HG02840 (cell line): ENCODE results near the gene DCTN2.
"Not testable (repeated sequence)": the region's sequence is repeated elsewhere in the genome, so short reads cannot be mapped to it uniquely, and the experiment has no call there.

Experiments
- ATAC-seq: cut with Tn5 transposase; IDR thresholded peaks from one replicate; pipeline ENCODE4 v1.9.1; 2021; ENCODE audit warnings: mild to moderate bottlenecking, moderate library complexity, moderate number of reproducible peaks; ENCODE audit not compliant: unreplicated experiment, low FRiP score

Gene DCTN2

DNA sequence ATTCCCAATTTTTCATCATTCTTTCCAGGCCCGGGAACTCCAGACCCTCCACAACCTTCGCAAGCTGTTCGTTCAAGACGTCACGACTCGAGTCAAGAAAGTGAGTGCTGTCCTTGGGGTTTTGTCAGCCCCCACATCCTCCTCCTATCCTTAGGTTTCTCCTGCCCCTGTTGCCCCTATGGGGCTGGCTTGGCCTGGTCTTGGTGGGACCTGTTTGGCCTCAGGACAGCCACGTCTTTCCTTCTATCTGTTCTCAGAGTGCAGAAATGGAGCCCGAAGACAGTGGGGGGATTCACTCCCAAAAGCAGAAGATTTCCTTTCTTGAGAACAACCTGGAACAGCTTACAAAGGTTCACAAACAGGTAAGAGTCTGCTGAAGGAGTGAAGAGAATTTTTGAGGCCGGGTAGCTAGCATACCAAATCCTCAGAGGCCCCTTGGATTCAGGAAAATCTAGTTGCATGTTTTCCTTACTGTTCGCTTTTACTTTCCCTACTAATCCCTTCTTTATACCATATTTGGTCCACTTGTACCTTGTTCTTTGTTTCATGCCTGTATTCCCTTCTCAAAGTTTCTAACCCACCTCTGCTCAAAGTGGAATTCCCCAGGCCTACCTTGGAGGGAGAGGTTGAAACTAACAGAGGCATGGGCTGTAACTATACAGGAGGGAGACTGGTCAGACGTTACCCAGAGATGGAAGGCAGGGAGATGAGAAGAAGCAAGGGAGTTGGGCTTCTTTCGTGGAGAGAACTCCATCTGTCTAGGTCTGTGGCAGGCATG lies 31.2 kb upstream of the DCTN2 start:
- no peak for ATAC-seq

DNA sequence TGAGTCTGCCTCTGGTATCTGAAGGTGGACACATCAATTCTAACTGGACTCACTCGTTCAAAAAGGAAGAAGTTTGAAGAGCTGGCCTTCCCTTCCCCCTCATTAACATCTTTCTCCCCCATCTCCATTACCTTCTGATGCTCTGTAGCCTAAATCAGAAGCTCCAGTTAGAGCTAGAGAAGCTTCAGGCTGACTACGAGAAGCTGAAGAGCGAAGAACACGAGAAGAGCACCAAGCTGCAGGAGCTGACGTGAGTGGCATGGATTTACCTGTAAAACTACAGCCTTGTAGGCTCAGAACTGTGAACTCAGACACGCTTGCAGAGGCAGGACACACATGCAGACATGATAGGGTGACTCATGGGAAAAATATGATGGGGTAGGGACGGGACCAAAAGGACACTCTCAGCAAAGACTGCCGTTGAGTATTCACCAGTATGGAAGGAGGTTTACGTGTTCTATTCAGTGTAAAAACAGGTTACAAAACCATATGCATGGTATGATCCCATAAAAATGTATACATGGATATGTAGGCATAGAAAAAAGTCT lies 29.7 kb upstream of the DCTN2 start:
- ATAC-seq: no peak

DNA sequence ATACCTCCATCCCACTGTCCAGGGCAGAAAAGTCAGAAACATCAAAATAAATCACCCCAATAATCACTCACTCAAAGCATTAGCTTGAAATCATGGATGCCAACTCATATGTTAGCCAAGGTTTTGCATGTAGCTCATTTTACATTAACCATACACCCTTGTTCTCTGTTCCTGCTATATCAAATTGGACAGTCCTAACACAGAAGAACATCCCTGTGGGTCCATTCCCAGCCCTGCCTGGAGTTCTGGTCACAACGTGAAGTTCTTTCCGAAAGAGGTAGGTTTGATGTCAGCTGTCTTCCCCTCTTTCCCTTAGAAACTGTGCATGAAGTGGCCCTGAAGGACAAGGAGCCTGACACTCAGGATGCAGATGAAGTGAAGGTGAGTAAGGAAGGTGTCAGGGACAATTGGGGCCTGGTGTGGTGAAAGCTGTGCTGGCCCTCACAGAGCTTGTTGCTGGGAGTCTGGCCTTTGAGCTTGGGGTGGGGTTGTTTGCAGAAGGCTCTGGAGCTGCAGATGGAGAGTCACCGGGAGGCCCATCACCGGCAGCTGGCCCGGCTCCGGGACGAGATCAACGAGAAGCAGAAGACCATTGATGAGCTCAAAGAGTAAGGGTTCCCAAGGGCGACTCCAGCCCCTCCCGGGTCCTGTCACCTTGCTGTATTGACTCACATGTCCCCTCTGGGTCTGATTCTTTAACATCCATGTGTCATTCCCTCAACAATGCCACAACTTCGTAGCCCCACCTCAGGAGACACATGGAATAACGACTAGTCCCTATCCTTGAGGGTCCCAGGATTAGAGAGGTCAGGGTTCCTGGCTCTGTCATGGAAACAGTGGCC lies 29.0 kb upstream of the DCTN2 start:
- no peak for ATAC-seq

DNA sequence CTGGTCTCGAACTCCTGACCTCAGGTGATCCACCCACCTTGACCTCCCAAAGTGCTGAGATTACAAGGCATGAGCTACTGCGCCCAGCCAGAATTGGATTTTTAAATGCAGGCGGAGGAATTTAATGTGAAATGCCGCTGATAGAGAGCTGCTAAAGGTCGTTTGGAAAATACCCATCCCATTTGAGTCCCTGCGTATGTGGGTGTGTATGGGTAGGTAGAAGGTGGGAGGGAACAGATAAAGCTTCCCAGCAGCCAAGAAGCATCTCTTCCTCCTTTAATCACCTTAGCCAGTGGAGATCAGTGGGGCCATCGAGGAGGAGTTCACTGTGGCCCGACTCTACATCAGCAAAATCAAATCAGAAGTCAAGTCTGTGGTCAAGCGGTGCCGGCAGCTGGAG lies 27.8 kb upstream of the DCTN2 start:
- ATAC-seq: no peak

DNA sequence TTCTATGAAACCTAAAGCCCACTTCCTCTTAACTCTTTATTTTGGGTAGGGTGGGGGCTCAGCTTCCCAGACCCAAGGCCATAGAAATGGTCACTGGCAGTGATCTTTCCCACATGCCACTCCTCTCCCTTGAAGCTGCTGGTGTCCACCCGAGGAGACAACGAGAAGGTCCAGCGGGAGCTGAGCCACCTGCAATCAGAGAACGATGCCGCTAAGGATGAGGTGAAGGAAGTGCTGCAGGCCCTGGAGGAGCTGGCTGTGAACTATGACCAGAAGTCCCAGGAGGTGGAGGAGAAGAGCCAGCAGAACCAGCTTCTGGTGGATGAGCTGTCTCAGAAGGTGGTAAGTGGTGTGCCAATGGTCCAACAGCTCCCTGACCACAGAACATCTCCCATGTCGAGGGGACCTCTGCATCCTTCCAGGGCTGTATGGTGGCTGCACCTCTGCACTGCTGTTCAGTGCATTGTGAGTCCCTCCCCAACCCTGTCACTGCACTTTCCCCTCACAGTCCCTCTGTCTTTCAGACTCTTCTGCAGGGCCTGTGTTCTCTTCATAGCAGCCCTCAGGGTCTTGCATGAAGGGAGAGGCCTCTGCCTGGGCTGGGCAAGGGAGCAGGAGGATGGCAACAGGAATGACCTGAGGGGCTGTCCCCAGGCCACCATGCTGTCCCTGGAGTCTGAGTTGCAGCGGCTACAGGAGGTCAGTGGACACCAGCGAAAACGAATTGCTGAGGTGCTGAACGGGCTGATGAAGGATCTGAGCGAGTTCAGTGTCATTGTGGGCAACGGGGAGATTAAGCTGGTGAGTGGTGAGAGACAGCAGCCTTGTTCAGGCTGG lies 25.2 kb upstream of the DCTN2 start:
- no peak for ATAC-seq

DNA sequence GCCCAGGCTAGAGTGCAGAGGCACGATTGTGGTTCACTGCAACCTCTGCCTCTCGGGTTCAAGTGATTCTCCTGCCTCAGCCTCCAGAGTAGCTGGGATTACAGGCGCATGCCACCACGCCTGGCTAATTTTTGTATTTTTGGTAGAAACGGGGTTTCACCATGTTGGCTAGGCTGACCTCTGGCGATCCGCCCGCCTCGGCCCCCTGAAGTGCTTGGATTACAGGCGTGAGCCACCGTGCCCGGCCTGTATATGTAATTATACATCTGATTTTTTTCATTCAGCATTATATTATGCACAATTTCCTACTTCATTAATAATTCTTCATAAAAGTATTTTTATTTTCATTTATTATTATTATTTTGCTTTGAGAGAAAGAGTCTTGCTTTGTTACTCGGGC lies 23.4 kb upstream of the DCTN2 start:
- not testable (repeated sequence) for ATAC-seq

DNA sequence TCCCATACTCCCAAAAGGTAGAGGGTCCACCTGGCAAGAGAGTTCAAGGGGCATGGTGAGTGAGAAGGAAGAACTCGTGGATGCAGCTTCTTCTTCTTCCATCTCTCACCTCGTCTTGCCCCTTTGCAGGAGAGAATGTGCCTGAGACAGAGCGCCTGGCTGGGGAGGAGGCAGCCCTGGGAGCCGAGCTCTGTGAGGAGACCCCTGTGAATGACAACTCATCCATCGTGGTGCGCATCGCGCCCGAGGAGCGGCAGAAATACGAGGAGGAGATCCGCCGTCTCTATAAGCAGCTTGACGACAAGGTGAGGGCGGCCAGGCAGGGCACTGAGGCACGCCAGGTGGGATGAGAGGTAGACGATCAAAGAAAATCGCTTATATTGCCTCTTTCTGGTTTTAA lies 22.9 kb upstream of the DCTN2 start:
- no peak for ATAC-seq

DNA sequence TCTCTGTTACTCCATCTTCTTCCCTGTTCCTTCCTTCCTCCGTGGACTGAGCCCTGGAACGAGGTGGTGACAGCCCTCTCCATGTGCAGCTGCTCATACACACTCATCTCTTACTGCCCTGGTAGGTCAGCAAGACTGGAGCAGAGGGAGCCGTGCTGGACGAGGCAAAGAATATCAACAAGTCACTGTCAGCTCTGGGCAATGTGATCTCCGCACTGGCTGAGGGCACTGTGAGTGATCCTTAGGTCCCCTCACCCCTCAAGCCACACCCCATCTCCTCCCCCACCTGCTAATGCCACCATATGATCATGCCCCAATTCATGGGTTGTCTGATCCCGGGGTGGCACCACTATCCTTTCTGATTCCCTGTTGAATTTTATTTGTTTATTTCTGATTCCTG lies 21.8 kb upstream of the DCTN2 start:
- ATAC-seq: no peak

DNA sequence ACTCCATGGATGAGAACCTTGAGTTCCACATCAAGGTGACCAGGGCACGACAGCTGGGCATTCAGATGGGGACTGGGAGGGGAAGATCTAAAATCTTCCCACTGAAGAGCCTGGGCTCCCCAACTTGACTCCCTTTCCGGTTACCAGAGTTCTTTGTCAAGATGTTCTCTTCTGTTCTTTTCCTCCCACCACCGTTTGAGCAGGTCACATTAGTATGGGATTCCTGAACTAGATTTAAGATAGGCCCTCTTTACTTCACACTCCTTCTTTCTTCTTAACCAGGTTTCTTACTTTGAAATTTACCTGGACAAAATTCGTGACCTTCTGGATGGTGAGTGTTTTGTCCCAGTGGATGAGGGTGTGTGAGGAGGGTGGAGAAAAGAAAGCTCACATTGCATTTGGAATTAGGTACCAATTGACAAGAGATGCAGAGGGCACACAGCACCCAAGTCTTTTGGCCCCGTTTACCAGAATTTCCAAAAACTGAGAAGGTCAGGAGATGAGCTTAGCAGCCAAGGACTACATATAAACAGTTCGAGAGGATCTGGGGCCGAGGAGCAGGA lies 17.3 kb upstream of the DCTN2 start:
- no peak for ATAC-seq

DNA sequence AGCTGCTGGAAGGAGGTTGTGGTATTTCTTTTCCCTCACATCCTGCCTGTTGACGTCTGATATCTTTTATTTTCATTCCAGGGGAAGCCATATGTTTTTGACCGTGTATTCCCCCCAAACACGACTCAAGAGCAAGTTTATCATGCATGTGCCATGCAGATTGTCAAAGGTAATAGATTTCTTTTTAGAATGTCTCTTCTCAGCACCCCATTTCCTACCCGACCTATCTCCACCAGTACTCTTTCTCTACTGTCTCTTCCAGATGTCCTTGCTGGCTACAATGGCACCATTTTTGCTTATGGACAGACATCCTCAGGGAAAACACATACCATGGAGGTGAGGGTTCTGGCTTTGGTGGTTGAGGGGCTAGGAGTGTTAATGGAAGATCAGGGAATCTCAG lies 16.4 kb upstream of the DCTN2 start:
- no peak for ATAC-seq

DNA sequence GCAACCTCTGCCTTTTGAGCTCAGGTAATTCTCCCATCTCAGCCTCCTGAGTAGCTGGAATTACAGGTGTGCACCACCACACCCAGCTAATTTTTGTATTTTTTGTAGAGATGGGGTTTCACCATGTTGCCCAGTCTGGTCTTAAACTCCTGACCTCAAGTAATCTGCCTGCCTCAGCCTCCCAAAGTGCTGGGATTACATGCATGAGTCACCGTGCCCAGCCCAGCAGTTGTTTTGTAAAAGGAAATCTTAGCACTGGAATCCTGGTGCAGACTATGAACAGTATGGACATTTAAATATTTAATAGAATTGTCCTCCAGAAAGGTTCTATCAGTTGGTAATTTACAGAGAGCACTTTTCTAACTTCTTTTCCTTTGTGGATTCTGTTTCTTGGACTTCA lies 14.1 kb upstream of the DCTN2 start:
- not testable (repeated sequence) for ATAC-seq

DNA sequence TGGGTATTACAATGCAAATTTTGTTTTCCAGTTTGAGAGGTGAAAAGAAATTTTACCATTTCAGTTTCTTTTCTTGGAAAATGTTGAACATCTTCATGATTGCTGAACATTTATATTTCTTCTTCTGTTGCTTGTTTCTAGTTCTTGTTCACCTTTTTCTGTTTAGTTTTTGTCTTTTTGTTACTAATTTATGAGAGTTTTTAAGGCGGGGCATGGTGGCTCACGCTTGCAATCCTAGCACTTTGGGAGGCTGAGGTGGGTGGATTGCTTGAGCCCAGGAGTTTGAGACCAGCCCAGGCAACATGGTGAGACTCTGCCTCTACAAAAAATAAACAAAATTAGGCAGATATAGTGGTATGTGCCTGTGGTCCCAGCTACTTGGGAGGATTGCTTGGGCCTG lies 13.5 kb upstream of the DCTN2 start:
- no peak for ATAC-seq

DNA sequence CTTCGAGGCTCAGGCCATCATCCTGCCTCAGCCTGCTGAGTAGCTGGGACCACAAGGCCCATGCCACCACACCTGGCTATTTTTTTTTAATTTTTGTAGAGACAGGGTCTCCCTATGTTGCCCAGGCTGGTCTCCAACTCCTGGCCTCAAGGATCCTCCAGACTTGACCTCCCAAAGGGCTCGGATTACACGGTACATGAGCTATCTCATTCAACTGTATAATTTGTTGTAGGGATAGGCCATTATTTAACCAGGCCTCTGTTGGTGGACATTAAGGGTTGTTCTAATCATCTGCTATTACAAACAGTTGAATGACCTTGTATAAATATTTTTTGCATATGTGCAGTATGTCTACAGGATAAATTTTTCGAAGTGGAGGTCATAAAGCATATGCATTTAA lies 11.9 kb upstream of the DCTN2 start:
- ATAC-seq: no peak

DNA sequence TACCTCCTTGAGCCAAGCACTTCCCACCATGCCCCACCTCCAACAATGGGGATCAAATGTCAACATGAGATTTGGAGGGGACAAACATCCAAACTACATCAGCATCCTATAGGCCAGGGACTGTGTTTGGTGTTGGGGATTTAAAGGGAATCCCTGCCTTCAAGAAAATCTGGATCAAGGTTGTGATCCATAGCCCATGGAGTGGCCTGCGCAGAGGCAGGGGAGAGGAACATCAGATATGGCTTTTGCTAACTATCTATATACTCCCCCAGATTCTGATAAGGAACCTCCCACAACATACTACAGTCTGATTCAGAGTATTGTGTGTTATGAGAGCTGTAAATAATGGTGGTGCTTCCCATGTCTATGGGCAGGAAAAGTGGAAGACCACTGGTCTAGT lies 7.9 kb upstream of the DCTN2 start:
- no peak for ATAC-seq

DNA sequence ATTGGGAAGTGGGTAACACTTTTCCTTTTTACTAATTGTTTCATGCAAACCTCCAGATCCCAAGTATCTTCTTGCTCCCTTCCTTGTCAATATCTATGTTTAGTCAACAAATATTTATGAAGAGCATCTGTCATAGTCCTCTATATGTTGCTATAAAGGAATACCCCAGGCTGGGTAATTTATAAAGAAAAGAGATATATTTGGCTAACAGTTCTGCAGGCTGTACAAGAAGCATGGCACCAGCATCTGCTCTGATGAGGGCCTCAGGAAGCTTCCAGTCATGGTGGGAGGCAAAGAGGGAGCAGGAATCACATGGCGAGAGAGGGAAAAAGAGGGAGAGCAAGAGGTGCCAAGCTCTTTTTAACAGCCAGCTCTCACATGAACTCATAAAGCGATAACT lies 7.5 kb upstream of the DCTN2 start:
- no peak for ATAC-seq

DNA sequence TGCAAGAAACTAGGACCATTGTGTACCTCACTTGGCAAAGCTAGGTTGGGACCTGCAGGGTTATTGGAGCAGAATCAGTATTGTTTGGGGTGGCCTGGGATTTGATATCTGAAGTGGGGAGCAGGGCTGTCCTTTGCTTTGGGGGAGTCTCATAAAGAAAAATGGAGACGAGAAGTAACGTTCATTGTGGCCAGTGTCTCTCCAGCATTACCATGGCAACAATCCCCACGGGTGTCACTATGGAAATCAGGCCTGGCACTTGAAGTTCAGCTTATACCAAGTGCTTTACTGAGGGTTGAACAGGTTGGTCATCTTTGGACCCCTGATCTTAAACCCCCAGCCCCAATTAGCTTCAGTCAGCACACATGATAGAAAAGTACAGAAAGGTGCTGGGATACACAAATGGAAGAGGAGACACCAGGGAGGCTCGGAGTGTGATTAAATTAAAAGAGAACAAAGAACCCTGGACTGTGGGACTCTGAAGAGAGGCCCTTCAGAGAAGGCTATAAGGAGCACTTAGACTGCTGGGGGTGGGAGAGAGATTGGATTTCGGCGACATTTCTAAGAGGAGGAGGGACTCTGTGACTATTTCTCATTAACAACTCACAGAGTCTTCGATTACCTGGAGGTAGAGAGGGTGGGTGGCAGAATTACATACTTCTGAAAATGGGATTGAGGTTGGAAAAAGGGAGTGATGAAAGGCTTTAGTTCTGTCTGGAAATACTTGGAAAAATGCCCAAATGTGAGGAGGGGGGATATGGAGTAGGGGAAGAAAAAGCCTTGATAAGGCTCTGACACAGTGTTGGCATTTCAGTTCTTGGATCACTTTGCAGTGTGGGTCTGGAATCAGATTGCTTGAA lies 6.6 kb upstream of the DCTN2 start:
- ATAC-seq: no peak

DNA sequence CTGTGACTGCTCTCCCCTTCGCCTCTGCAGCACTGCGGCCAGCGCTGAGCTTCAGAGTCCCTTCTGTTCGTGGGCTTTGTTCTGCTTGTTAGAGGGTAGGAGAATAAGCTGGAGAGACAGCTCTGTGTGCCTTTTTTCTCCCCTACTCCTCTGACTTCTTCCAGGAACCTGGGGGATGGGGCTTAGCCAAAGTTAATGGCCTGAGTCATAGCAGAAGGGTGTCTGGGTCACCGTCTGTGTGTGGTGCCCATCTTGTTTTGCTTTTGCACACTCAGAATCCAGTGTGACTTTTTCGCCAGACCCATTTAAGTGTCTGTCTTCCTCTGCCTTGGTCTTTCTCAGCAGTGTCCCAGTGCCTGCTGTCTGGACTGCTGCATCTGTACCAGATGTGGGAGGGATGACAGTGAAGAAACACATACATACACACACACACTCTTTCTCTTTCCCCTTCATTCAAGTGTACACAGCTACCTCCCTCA lies 5.9 kb upstream of the DCTN2 start:
- no peak for ATAC-seq

DNA sequence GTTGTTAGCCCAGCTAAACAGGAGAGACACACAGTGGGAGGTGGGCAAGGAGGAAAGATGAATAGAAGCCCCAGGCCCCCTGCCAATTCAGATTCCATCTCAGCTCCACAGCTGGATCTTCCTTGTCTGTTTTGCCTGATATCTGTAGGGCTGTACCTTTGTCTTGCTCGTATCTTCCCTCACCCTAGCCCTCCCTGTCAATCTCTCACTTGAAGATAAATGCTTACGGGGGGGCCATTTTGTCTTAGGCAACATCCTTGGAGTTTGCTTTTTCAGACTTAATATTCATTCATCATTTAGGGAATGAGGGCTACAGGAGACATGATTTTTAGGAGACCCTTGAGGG lies 5.3 kb upstream of the DCTN2 start:
- ATAC-seq: no peak

DNA sequence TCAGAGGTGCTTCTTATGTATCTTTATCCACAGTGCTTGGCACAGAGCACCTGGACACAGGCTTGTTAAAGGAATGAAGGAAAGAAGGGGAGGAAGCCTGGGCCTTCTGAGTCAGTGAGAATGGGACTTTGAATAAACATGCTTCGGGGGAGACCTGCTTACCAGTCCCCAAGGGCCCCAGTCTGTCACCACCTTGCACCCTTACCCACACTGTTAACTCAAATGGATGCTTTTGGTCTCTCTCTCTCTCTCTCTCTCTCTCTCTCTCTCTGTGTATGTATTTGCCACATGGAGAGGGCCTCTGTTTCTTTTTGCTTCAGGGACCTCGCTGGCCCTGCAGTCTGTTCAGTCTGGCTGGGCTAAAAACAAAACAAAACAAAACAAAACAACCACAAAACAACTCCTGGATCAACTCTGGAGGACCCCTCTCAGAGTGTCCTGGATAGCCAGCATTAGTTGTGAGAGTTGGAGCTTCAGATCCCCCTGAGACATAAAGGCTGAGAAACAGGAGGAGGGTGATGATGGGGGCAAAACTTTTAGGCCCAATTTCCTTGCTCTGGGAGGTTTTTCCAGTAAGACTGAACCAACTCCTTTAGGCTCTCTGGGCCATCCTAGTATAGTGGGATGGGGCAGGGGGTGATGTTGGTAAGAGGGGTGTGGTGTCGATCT lies 4.8 kb upstream of the DCTN2 start:
- no peak for ATAC-seq
